ENCODE measurements around the gene FHAD1. TPM values are rescaled to one million over a fixed set of nuclear protein-coding genes. Genes with fewer than 3 reads are reported as not detected.

FHAD1 gene
- total RNA-seq, 3 donors from 2014 or later (not counting 1 experiment from before 2014, with no cell fraction given): 0.72 to 1.9 (median 1.7) TPM

DNA sequence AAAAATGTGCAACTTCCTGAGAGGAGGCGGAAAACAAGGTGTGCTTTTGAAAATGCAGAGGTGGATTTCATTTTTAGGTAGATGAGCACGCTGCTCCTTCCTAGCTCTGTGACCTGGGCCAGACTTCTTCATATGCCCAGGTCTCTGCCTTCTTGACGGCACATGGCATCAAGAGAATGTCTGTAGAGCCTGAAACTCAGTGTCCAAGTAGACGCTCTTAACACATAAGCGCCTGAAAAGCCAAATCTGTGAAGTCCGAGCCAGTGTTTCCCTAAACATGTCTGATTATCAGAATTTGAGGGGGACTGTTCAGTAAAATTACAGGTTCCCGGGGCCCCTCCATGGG lies 25.7 kb downstream of the FHAD1 start:
- H3K27me3 Mint-ChIP-seq (ENCODE audit: low read depth in 2 of 2): peaks cover 16 to 25% of the 10 kb centered on the region in 2 donors
- intact Hi-C loops (cut with micrococcal nuclease): loop anchor here (1.0 kb wide), 1 partner anchor 144 kb away; no protein-coding TSS in a partner anchor
- no peaks in the 10 kb centered on the region for H3K36me3 ChIP-seq (ENCODE audit: control insufficient read depth, insufficient read depth, low read length)

DNA sequence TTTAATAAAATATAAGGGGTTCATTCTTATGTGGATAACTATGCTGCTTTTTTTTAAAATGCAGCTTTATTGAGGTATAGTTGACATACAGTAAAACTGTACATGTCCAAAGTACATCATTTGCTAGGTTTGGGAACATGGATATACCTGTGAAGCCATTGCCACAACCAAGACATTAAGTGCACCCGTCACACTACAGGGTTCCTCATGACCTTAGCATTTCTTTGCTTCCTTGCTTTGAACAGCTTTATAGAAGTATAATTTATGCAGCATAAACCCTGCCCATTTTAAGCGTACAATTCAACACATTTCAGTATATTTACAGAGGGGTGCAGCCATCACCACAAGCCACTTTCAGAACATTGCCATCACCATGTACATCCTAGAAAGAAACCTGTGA lies 26.3 kb downstream of the FHAD1 start:
- ATAC-seq (no peak), DNase-seq (no peak)
- 94% methylated on average over 1 of the region's 2 CpGs for WGBS (ENCODE audit: insufficient coverage)
- Histone ChIP-seq H3K9me3 (ENCODE audit: control insufficient read depth, insufficient read depth, low read length) (no peaks in the 10 kb centered on the region), H3K27me3 (ENCODE audit: control insufficient read depth, insufficient read depth, low read length) (no peaks in the 10 kb centered on the region), H3K4me1 (ENCODE audit: control insufficient read depth, insufficient read depth, low read length) (peaks cover 4% of the 10 kb centered on the region), H3K27ac (ENCODE audit: low read length) (no peak overlapping the region), H3K4me3 (ENCODE audit: low read length) (no peak overlapping the region), H3K36me3 (ENCODE audit: control insufficient read depth, insufficient read depth, low read length) (no peaks in the 10 kb centered on the region)
- Mint-ChIP-seq H3K4me3 (no peak overlapping the region), H3K4me1 (peaks cover 5% of the 10 kb centered on the region in 2 donors), H3K27me3 (ENCODE audit: low read depth in 2 of 2) (peaks cover 16 to 25% of the 10 kb centered on the region in 2 donors), H3K27ac (no peak overlapping the region), H3K9me3 (no peaks in the 10 kb centered on the region), H3K36me3 (no peaks in the 10 kb centered on the region)
- intact Hi-C loops (cut with micrococcal nuclease): no loop called here
- TF ChIP-seq, protein P1, sequence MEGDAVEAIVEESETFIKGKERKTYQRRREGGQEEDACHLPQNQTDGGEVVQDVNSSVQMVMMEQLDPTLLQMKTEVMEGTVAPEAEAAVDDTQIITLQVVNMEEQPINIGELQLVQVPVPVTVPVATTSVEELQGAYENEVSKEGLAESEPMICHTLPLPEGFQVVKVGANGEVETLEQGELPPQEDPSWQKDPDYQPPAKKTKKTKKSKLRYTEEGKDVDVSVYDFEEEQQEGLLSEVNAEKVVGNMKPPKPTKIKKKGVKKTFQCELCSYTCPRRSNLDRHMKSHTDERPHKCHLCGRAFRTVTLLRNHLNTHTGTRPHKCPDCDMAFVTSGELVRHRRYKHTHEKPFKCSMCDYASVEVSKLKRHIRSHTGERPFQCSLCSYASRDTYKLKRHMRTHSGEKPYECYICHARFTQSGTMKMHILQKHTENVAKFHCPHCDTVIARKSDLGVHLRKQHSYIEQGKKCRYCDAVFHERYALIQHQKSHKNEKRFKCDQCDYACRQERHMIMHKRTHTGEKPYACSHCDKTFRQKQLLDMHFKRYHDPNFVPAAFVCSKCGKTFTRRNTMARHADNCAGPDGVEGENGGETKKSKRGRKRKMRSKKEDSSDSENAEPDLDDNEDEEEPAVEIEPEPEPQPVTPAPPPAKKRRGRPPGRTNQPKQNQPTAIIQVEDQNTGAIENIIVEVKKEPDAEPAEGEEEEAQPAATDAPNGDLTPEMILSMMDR (IDR thresholded peaks at IDR 0.05): no peak

More for the DNA sequence above, 25.7 kb downstream of the FHAD1 start:
- Mint-ChIP-seq H3K4me1 (peaks cover 5% of the 10 kb centered on the region in 2 donors), H3K27ac (no peak overlapping the region), H3K4me3 (no peak overlapping the region), H3K36me3 (no peaks in the 10 kb centered on the region), H3K9me3 (no peaks in the 10 kb centered on the region)
- Histone ChIP-seq H3K4me3 (ENCODE audit: low read length) (no peak overlapping the region), H3K4me1 (ENCODE audit: control insufficient read depth, insufficient read depth, low read length) (peaks cover 4% of the 10 kb centered on the region), H3K9me3 (ENCODE audit: control insufficient read depth, insufficient read depth, low read length) (no peaks in the 10 kb centered on the region), H3K27me3 (ENCODE audit: control insufficient read depth, insufficient read depth, low read length) (no peaks in the 10 kb centered on the region), H3K27ac (ENCODE audit: low read length) (no peak overlapping the region)
- WGBS (ENCODE audit: insufficient coverage): 59% methylated on average over 7 of the region's 7 CpGs
- ATAC-seq: peak in 1 of 3 donors; percentile 24
- no peak for DNase-seq
- TF ChIP-seq, protein P1 (IDR thresholded peaks at IDR 0.05): peak; percentile 34

DNA sequence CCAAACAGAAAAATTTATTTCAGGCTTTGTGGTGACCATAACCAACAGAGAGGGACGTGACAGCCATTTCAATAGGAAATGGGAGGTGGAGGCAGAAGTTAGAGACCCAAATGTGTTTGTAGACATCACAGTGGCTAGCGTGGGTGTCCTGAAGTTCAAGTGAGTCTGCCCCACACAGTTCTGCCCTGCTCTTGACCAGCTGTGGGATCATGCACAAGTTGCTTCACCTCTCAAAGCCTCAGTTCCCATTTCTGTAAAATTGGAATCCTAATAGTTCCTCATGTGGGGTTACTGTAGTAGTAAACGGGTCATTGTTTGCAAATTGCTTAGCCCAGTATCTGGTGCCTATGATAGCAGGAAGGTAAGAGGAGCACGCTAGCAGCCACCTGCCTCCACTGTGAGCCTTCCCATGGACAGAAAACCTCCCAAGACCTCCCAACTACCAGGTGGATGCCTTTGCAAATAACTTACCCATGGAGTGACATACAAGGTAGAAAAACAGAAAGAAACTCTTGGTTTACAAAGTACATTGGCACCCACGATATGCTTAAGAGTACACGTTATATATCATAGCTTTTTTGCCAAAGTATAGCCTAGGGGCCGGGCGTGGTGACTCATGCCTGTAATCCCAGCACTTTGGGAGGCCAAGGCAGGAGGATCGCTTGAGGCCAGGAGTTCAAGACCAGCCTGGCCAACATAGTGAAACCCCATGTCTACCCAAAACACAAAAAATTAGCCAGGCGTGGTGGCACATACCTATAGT lies 29.1 kb downstream of the FHAD1 start:
- Histone ChIP-seq H3K27me3 (ENCODE audit: control insufficient read depth, insufficient read depth, low read length) (no peaks in the 10 kb centered on the region), H3K9me3 (ENCODE audit: control insufficient read depth, insufficient read depth, low read length) (no peaks in the 10 kb centered on the region), H3K27ac (ENCODE audit: low read length) (no peak overlapping the region), H3K36me3 (ENCODE audit: control insufficient read depth, insufficient read depth, low read length) (no peaks in the 10 kb centered on the region), H3K4me1 (ENCODE audit: control insufficient read depth, insufficient read depth, low read length) (peaks cover 4% of the 10 kb centered on the region), H3K4me3 (ENCODE audit: low read length) (no peak overlapping the region)
- TF ChIP-seq, protein P1 (IDR thresholded peaks at IDR 0.05): no peak
- peaks cover 5% of the 10 kb centered on the region in 2 donors for H3K4me1 Mint-ChIP-seq
- H3K36me3 Mint-ChIP-seq: no peaks in the 10 kb centered on the region
- no peaks in the 10 kb centered on the region for H3K9me3 Mint-ChIP-seq
- ATAC-seq: no peak
- H3K4me3 Mint-ChIP-seq: no peak overlapping the region
- H3K27me3 Mint-ChIP-seq (ENCODE audit: low read depth in 2 of 2): peaks cover 16 to 18% of the 10 kb centered on the region in 2 donors
- H3K27ac Mint-ChIP-seq: no peak overlapping the region
- no peak for DNase-seq
- intact Hi-C loops (cut with micrococcal nuclease): no loop called here
- WGBS (ENCODE audit: insufficient coverage): 83% methylated on average over 10 of the region's 10 CpGs
